NCI-H446 (cell line): ENCODE measurements around the gene TSGA10.
"Not testable (repeated sequence)": the region's sequence is repeated elsewhere in the genome, so short reads cannot be mapped to it uniquely, and the experiment has no call there.

Experiments used
- DNase-seq, 2 experiments: peaks; one replicate each; lab custom pipeline; 2025; lab: John Stamatoyannopoulos, UW

TSGA10 gene

GRCh38 chr2:99152199-99152895 lies 2.4 kb downstream of the TSGA10 start:
- DNase-seq = no peak

GRCh38 chr2:99150706-99151105 lies 4.0 kb downstream of the TSGA10 start:
- DNase-seq = no peak

- peak; percentile 72 to 88 for DNase-seq
Measured at GRCh38 chr2:99141110-99142108, 13.3 kb downstream of the TSGA10 start, which contains the start of gene C2orf15. Gene C2orf15, plus strand, starts transcription at chr2:99141707. Its CDS starts 8,852 bp downstream, at chr2:99150559.

GRCh38 chr2:99140860-99141109 lies 14.0 kb downstream of the TSGA10 start:
- no peak for DNase-seq

- DNase-seq = no peak
Measured at GRCh38 chr2:99140056-99140859, 14.5 kb downstream of the TSGA10 start.

GRCh38 chr2:99139003-99139402 lies 15.7 kb downstream of the TSGA10 start:
- no peak for DNase-seq

GRCh38 chr2:99135044-99135556 lies 19.6 kb downstream of the TSGA10 start:
- DNase-seq = not testable (repeated sequence)

- no peak for DNase-seq
Measured at GRCh38 chr2:99127981-99128380, 26.8 kb downstream of the TSGA10 start.

GRCh38 chr2:99112617-99113016 lies 42.1 kb downstream of the TSGA10 start:
- no peak for DNase-seq

GRCh38 chr2:99111945-99112344 lies 42.8 kb downstream of the TSGA10 start:
- DNase-seq = no peak

- no peak for DNase-seq
Measured at GRCh38 chr2:99111236-99111635, 43.5 kb downstream of the TSGA10 start.

- no peak for DNase-seq
Measured at GRCh38 chr2:99106913-99107312, 47.8 kb downstream of the TSGA10 start.

GRCh38 chr2:99104006-99104405 lies 50.7 kb downstream of the TSGA10 start:
- DNase-seq = no peak

- no peak for DNase-seq
Measured at GRCh38 chr2:99101697-99102096, 53.0 kb downstream of the TSGA10 start.

- DNase-seq = no peak
Measured at GRCh38 chr2:99096728-99097127, 58.0 kb downstream of the TSGA10 start.

- no peak for DNase-seq
Measured at GRCh38 chr2:99088017-99088416, 66.7 kb downstream of the TSGA10 start.

- no peak for DNase-seq
Measured at GRCh38 chr2:99086385-99086784, 68.4 kb downstream of the TSGA10 start.

- DNase-seq = no peak
Measured at GRCh38 chr2:99085421-99085820, 69.3 kb downstream of the TSGA10 start.

GRCh38 chr2:99084256-99084655 lies 70.5 kb downstream of the TSGA10 start:
- DNase-seq = no peak

- DNase-seq = no peak
Measured at GRCh38 chr2:99081891-99082290, 72.9 kb downstream of the TSGA10 start.

GRCh38 chr2:99079226-99079625 lies 75.5 kb downstream of the TSGA10 start:
- DNase-seq = no peak

GRCh38 chr2:99072551-99072950 lies 82.2 kb downstream of the TSGA10 start:
- DNase-seq = no peak
